KMS-11 (cell line): ENCODE data around the gene PIEZO2.
A peak's percentile ranks its signal among the peaks of the same experiment; 100 is the strongest.

ENCODE experiments used
- H2AFZ ChIP-seq: fragments of 200-600 bp; sonication (generic); 2 replicates; pipeline ENCODE4 v1.6.1; 2016; ENCODE audit warnings: antibody characterized with exemption, mixed run types, low read depth
- H3K27ac ChIP-seq: fragments of 200-600 bp; sonication (generic); 2 replicates; pipeline ENCODE4 v1.6.1; 2016; ENCODE audit warnings: mild to moderate bottlenecking, mixed run types
- H3K27me3 ChIP-seq: fragments of 200-600 bp; sonication (generic); 2 replicates; pipeline ENCODE4 v1.6.1; 2017; ENCODE audit warnings: mild to moderate bottlenecking, low read depth, mixed run types, moderate library complexity; ENCODE audit not compliant: insufficient read depth
- H3K36me3 ChIP-seq: fragments of 200-600 bp; sonication (generic); 2 replicates; pipeline ENCODE4 v1.6.1; 2017; ENCODE audit warnings: mild to moderate bottlenecking, mixed run types; ENCODE audit not compliant: insufficient read depth
- H3K4me1 ChIP-seq: fragments of 200-600 bp; sonication (generic); 2 replicates; pipeline ENCODE4 v1.6.1; 2016; ENCODE audit warnings: mild to moderate bottlenecking, low read depth, mixed run types; ENCODE audit not compliant: poor library complexity, severe bottlenecking
- H3K4me2 ChIP-seq: fragments of 200-600 bp; sonication (generic); 2 replicates; pipeline ENCODE4 v1.7.0; 2016; ENCODE audit warnings: mild to moderate bottlenecking, mixed run types
- H3K4me3 ChIP-seq: fragments of 200-600 bp; sonication (generic); IDR thresholded peaks from 2 replicates; pipeline ENCODE4 v1.6.1; 2017; ENCODE audit warnings: low read depth, low read length, mixed read lengths; ENCODE audit not compliant: insufficient read depth
- H3K79me2 ChIP-seq: fragments of 200-600 bp; sonication (generic); 2 replicates; pipeline ENCODE4 v1.6.1; 2016; ENCODE audit warnings: low read depth, mixed run types; ENCODE audit not compliant: insufficient read depth
- H3K9ac ChIP-seq: fragments of 200-600 bp; sonication (generic); 2 replicates; pipeline ENCODE4 v1.6.1; 2016; ENCODE audit warnings: mild to moderate bottlenecking, mixed run types
- H4K20me1 ChIP-seq: fragments of 200-600 bp; sonication (generic); 2 replicates; pipeline ENCODE4 v1.6.1; 2016; ENCODE audit warnings: mild to moderate bottlenecking, mixed run types; ENCODE audit not compliant: insufficient read depth
- TF ChIP-seq, protein P1 (sequence below): fragments of 200-600 bp; sonication (generic); conservative IDR thresholded peaks from 2 replicates; pipeline ENCODE4 v1.6.1; 2017; ENCODE audit warnings: low read depth, mild to moderate bottlenecking, antibody characterized with exemption, low read length, moderate library complexity, mixed read lengths

PIEZO2 gene

DNA sequence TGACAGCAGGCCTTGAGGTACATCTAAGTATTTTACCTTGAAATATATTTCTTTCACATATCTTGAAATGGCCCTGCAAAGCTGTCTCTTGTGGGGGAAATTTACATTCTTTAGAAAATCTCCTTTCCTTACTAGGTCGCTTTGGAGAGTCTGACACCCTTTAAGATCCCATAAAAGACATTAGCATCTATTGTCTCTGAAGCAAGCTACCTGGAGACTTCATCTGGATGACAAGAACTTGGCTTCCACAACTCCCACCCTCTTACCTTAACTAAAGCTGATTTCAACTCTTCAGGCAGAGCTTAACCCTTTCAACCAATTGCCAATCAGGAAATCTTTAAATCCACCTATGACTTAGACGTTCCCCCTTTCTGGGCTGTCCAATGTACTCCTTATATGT is 219.3 kb downstream of the PIEZO2 start:
- no peaks in the 10 kb centered on the region for H4K20me1 ChIP-seq
- H3K36me3 ChIP-seq = no peaks in the 10 kb centered on the region
- no peaks in the 10 kb centered on the region for H3K27me3 ChIP-seq
- peak overlapping the region; percentile 67; the same call in 1 of the 2 replicates for H3K4me2 ChIP-seq
- peak overlapping the region; percentile 74; the same call in 1 of the 2 replicates for H3K27ac ChIP-seq
- H2AFZ ChIP-seq = no peak overlapping the region
- H3K79me2 ChIP-seq = no peaks in the 10 kb centered on the region
- TF ChIP-seq, protein P1, sequence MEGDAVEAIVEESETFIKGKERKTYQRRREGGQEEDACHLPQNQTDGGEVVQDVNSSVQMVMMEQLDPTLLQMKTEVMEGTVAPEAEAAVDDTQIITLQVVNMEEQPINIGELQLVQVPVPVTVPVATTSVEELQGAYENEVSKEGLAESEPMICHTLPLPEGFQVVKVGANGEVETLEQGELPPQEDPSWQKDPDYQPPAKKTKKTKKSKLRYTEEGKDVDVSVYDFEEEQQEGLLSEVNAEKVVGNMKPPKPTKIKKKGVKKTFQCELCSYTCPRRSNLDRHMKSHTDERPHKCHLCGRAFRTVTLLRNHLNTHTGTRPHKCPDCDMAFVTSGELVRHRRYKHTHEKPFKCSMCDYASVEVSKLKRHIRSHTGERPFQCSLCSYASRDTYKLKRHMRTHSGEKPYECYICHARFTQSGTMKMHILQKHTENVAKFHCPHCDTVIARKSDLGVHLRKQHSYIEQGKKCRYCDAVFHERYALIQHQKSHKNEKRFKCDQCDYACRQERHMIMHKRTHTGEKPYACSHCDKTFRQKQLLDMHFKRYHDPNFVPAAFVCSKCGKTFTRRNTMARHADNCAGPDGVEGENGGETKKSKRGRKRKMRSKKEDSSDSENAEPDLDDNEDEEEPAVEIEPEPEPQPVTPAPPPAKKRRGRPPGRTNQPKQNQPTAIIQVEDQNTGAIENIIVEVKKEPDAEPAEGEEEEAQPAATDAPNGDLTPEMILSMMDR = no peak
- H3K4me3 ChIP-seq = no peak overlapping the region
- peaks cover 46% of the 10 kb centered on the region for H3K4me1 ChIP-seq
- no peak overlapping the region for H3K9ac ChIP-seq

DNA sequence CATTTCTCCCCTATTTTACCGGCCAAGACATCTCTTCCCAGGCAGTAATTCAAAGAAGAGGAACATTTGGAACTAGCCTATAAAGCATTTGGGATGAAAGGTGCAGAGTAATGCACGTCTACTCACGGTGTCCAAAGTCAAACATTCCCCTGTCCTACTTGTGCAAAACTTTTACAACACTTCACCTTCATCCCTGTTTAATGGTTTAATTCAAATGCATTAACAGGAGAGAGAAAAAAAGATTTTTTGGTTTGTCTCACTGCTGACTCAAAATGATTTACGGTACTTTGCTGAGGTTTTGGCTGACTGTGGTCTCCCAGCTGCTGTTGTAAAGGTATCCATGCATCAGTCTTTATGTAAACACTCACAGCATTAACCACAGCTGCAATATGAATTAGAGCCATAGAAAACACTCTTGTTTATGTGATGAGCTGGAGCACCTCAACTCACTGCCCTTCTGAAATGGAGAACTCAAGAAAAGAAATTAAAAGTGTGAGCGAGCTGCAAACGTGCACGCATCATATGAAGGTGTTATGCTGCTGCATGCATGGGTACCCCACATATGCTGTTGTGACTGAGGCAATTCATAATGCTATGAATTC is 220.5 kb downstream of the PIEZO2 start:
- Histone ChIP-seq H3K79me2 (no peaks in the 10 kb centered on the region), H3K27ac (peak overlapping the region; percentile 74), H3K4me1 (peaks cover 50% of the 10 kb centered on the region), H2AFZ (0 out of 2 replicates have a peak overlapping the region, but pooled peaks have one; percentile 14), H3K36me3 (no peaks in the 10 kb centered on the region), H3K4me3 (no peak overlapping the region), H3K27me3 (no peaks in the 10 kb centered on the region), H3K9ac (peak overlapping the region; percentile 31; the same call in 1 of the 2 replicates), H4K20me1 (no peaks in the 10 kb centered on the region), H3K4me2 (peak overlapping the region; percentile 67)
- TF ChIP-seq, protein P1 = no peak

DNA sequence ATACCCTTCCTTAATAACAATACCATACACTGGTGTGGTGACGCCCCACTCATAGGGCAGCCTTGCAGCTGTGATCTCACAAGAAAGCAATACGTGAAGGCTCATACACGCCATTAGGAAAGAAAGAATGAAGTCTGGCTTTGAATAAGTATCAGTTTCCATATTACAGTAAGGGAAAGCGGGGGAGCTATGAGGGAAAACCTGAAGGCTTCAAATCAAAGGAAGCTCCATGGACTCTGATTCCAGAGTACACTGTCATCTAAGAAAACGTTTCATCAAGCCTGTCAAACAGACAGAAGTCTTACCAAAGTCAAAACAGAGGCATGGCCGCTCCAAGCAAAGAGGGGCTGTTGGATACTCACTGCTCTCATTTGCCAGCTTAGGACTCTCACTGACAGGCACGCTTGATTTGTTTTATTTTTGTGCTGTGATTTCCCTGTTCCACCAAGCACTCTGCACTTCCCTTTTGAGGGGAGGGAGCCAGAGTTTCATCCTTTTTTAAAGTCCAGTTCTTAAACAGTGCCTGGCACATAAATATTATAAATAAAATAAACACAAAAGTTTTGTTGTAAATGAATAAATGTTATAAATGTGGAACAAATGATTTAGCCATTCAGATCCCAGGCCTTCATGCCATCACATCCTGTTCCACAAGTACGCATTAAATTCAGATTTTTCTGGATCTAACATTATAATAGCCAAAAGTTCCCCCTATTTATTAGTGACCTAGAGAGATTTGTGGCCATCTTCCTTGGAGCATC is 221.2 kb downstream of the PIEZO2 start:
- Histone ChIP-seq H3K36me3 (no peaks in the 10 kb centered on the region), H3K4me1 (peaks cover 50% of the 10 kb centered on the region), H3K4me2 (peak overlapping the region; percentile 67), H3K27ac (peak overlapping the region; percentile 74), H3K27me3 (no peaks in the 10 kb centered on the region), H3K4me3 (no peak overlapping the region), H4K20me1 (no peaks in the 10 kb centered on the region), H3K9ac (peak overlapping the region; percentile 31; the same call in 1 of the 2 replicates), H2AFZ (peak overlapping the region; percentile 24), H3K79me2 (no peaks in the 10 kb centered on the region)
- TF ChIP-seq, protein P1 = no peak

GRCh38 chr18:10927286-10927992 is 221.9 kb downstream of the PIEZO2 start:
- H3K4me2 ChIP-seq = peak overlapping the region; percentile 67
- H3K36me3 ChIP-seq = no peaks in the 10 kb centered on the region
- peak overlapping the region; percentile 74 for H3K27ac ChIP-seq
- no peak overlapping the region for H3K4me3 ChIP-seq
- H4K20me1 ChIP-seq = no peaks in the 10 kb centered on the region
- peak overlapping the region; percentile 31; the same call in 1 of the 2 replicates for H3K9ac ChIP-seq
- TF ChIP-seq, protein P1 = no peak
- H3K79me2 ChIP-seq = no peaks in the 10 kb centered on the region
- H2AFZ ChIP-seq = peak overlapping the region; percentile 24; the same call in 1 of the 2 replicates
- peaks cover 50% of the 10 kb centered on the region for H3K4me1 ChIP-seq
- H3K27me3 ChIP-seq = no peaks in the 10 kb centered on the region
